GM18861 (cell line): ENCODE data around the gene BCL7A.
"Not testable (repeated sequence)": the region's sequence is repeated elsewhere in the genome, so short reads cannot be mapped to it uniquely, and the experiment has no call there.

Experiments
- ATAC-seq: cut with Tn5 transposase; IDR thresholded peaks from one replicate; pipeline ENCODE4 v1.9.1; 2021; ENCODE audit not compliant: unreplicated experiment

The BCL7A gene

GRCh38 chr12:122024132-122024785 lies 2.6 kb downstream of the BCL7A start:
- peak; percentile 32 for ATAC-seq

GRCh38 chr12:122026706-122027333 lies 5.1 kb downstream of the BCL7A start:
- ATAC-seq = no peak

GRCh38 chr12:122028165-122028904 lies 6.7 kb downstream of the BCL7A start:
- no peak for ATAC-seq

DNA sequence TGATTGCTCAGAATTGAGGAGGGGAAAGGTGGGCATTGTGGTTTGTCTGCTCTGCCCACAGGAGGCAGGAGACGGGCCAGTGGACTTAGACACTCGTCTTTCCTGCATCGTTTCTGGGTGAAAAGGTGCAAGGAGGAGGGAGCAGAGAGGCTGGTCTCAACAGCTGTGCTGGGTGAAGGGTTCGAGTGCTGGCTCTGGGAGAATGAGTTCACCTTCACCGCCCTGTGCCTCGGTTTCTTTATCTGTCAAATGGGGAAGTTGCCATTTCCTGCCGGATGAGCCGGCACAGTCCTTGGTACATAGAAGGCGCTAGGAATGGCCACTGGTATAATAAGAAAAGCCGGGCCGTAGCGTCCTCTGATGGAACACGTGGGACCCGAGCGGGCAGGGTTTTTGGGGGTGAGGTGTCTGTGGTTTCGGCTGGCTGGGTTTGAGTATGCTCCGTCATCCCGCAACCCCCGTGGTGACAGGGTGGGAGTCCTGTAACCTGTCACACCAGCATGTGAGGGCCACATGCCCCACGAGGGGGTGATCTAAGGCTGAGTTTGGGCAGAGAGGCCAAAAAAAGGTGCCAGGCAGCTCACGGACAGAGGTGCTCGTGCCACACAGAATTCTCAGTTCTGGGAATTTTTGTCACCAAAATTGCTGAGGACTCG lies 7.3 kb downstream of the BCL7A start:
- no peak for ATAC-seq

GRCh38 chr12:122029620-122030423 lies 8.1 kb downstream of the BCL7A start:
- no peak for ATAC-seq

DNA sequence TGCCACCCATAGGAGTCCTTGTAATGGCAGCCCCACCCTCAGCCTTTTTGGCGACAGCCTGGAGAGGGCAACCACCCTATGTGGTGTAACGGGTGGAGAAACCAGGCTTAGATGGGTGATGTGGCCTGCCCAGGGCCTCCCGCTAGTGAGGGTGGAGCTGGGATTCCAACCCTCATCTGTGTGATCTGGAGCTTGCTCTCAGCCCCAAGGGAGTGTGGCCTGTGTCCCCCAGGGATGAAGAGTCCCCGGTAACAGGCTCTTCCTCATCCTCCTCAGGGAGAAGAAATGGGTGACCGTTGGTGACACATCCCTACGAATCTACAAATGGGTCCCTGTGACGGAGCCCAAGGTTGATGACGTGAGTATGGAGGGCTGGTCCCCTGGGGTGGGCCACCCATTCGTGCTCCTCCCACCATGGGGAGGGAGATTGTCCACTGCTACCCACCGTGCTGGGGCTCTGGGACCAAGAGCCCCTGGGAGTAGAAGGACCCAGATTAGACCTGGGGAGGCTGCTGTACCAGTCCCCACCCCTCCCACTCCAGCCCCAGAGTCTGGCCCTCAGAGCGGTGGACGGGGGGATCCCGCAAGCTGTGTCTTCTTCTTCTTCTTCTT lies 8.8 kb downstream of the BCL7A start:
- no peak for ATAC-seq

GRCh38 chr12:122031342-122032216 lies 9.9 kb downstream of the BCL7A start:
- ATAC-seq = no peak

DNA sequence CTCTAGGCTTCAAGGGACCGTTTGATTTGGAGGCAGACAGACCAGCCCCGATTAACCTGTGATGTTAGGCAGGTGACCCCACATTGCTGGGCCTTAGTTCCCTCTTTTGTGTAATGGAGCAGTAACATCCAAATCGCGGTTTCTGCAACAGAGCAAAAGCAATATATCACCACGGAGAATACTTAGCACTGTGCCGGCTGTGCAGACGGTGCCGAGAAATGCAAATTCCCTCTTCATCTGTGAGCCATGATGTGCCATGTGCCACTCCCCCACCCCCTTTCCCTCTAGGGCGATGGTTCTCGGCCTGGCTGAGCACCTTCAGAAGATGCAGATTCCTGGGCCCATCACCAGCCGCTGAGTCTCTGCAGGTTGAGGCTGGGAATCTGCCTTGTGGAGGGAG lies 10.9 kb downstream of the BCL7A start:
- ATAC-seq = no peak

GRCh38 chr12:122035292-122035691 lies 13.6 kb downstream of the BCL7A start:
- ATAC-seq = no peak

DNA sequence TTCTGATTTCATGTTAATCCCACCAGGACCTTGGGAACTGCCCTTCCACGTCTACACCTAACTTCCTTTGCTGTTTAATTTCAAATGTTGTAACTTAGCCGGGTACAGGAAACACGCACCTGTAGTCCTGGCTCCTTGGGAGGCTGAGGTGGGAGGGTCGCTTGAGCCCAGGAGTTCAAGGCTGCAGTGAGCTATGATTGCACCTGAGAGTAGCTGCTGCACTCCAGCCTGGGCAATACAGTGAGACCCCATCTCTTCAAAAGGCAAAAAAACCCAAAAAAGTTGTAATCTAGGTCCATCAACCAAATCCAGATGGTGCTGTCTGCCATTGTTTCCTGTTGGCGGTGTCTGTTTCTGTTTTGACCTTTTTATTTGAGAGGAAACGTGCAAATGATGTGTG lies 14.5 kb downstream of the BCL7A start:
- ATAC-seq = no peak

DNA sequence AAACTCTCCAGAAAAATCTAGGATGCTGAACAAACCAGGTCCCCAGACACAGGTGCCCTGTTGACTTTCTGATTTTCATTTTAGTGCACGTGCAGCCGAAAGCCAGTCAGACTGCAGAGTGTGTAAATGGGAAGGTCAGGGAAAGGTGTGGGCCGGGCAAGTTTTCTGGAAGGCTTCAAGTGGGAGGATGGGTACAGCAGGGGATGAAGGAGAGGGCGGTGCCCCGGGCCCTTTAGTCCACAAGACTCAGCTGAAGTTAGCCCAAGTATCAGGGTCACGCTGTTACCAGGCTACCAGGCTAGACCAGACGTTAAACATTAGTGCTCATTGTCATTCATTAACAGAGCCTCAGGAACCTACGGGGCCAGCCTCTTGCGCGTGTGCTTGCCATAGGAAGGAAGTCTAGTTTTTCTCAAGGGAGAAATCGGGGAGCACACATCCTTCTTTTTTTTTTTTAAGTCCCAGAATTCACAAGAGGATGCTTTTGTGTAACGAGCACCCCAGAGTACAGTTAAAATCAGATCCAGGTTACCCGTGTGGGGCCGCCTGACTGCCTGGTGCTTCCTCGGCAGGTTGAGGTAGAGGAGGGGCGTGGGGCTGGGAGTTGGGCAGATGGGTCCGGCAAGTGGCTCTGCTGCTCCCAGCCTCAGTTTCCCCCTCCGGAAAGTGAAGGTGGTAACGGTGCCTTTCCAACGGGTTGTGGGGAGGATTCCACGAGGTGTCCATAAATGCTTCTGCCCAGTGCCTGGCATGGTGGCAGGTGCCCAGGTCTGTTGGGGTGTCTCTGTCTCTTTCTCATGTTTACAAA lies 19.1 kb downstream of the BCL7A start:
- ATAC-seq = peak; percentile 67

GRCh38 chr12:122041458-122041857 lies 19.8 kb downstream of the BCL7A start:
- ATAC-seq = not testable (repeated sequence)

GRCh38 chr12:122042910-122043309 lies 21.2 kb downstream of the BCL7A start:
- ATAC-seq = no peak

GRCh38 chr12:122043476-122043875 lies 21.8 kb downstream of the BCL7A start:
- no peak for ATAC-seq

DNA sequence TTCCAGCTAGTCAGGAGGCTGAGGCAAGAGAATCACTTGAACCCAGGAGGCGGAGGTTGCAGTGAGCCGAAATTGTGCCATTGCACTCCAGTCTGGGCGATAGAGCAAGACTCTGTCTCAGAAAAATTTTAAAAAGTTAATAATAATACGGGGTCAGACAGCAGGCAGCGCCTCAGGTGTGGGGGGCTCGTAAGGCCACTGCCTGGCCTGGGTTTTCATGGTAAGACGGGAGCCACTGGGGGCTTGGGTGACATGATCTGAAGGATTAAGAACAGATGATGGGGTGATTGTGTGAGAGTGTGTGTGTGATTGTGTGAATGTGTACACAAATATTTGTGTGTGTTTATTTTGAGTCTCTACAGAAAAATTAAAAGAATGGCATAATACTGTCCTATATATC lies 23.6 kb downstream of the BCL7A start:
- no peak for ATAC-seq

DNA sequence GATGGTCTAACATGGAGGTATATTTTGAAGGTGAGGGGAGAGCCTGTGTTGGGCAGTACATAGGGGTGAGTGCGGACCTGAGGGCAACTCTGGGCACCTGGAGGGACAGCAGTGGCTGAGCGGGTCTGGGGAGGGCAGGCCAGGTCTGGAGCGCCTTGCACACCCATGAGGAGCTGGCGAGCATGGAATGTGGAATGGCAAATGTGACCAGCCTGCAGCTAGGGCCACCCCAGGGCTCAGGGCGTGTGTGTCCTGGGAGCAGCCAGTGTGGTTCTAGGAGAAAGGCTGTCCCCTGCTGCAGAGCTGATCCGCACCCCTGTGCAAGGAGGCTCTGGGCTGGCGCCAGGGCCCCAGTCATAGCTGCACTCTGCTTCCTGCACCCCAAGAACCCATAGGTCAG lies 24.5 kb downstream of the BCL7A start:
- no peak for ATAC-seq

DNA sequence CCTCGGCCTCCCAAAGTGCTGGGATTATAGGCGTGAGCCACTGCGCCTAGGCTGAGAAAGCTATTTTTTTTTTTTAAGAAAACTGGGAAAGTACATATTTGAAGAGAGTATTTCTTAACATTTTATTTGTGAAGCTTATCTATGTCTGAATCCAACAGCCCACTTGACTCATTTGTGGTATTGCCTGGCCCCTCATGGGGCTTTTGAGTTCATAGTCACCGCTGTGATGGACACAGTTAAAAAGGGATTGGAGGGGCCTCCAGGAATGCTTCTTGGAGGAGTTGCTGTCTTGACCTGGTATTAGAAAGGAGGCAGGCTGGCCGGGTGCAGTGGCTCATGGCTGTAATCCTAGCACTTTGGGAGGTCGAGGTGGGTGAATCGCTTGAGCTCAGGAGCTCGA lies 26.5 kb downstream of the BCL7A start:
- no peak for ATAC-seq

DNA sequence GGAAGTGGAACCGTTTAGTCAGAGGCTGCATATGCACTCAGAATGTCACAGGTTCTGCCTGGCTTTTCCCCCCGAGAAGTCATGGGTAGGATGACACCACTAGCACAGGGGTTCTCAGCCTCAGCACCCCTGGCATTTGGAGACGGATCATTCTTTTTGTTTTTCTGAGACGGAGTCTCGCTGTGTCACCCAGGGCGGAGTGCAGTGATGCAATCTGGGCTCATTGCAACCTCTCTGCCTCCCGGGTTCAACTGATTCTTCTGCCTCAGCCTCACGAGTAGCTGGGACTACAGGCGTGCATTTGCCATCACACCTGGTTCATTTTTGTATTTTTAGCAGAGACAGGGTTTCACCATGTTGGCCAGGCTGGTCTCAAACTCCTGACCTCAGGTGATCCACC lies 28.1 kb downstream of the BCL7A start:
- no peak for ATAC-seq

- no peak for ATAC-seq
Measured at GRCh38 chr12:122050706-122051105, 29.0 kb downstream of the BCL7A start.
